Measurements from ENCODE around the gene CRYZL1.

CRYZL1 gene

GRCh38 chr21:33661146-33661545 is 19.6 kb upstream of the CRYZL1 start:
- Histone ChIP-seq H3K4me3 (no peak overlapping the region), H3K9me3 (no peaks in the 10 kb centered on the region), H3K36me3 (no peaks in the 10 kb centered on the region), H3K27ac (peak overlapping the region in 1 of 2 donors; percentile 63), H3K27me3 (no peaks in the 10 kb centered on the region), H3K4me1 (peaks cover 0 to 44% (median 14%) of the 10 kb centered on the region in 4 donors)
- intact Hi-C loops (cut with DNase I; ENCODE audit: low total_unique reads), result no loop called here
- no peak for DNase-seq
- TF ChIP-seq CTCF (IDR thresholded peaks at IDR 0.05), result no peak

- Histone ChIP-seq H3K4me1 (peaks cover 0 to 48% (median 20%) of the 10 kb centered on the region in 4 donors), H3K27ac (peak overlapping the region in 1 of 2 donors; percentile 63), H3K9me3 (no peaks in the 10 kb centered on the region), H3K4me3 (no peak overlapping the region), H3K36me3 (no peaks in the 10 kb centered on the region), H3K27me3 (no peaks in the 10 kb centered on the region)
- TF ChIP-seq CTCF (IDR thresholded peaks at IDR 0.05), result no peak
- intact Hi-C loops (cut with DNase I; ENCODE audit: low total_unique reads), result no loop called here
- DNase-seq, result no peak
Measured at GRCh38 chr21:33660406-33660805, 18.9 kb upstream of the CRYZL1 start.

GRCh38 chr21:33659568-33659949 is 18.0 kb upstream of the CRYZL1 start:
- Histone ChIP-seq H3K27ac (peak overlapping the region in 1 of 2 donors; percentile 63), H3K4me1 (peaks cover 0 to 51% (median 22%) of the 10 kb centered on the region in 4 donors), H3K9me3 (no peaks in the 10 kb centered on the region), H3K4me3 (no peak overlapping the region), H3K36me3 (no peaks in the 10 kb centered on the region), H3K27me3 (no peaks in the 10 kb centered on the region)
- TF ChIP-seq CTCF (IDR thresholded peaks at IDR 0.05), result no peak
- DNase-seq, result no peak
- intact Hi-C loops (cut with DNase I; ENCODE audit: low total_unique reads), result no loop called here

GRCh38 chr21:33658919-33659567 is 17.5 kb upstream of the CRYZL1 start:
- H3K4me1 ChIP-seq, result peaks cover 0 to 51% (median 22%) of the 10 kb centered on the region in 4 donors
- H3K27me3 ChIP-seq, result no peaks in the 10 kb centered on the region
- intact Hi-C loops (cut with DNase I; ENCODE audit: low total_unique reads), result no loop called here
- H3K27ac ChIP-seq, result no peak overlapping the region
- no peak overlapping the region for H3K4me3 ChIP-seq
- H3K9me3 ChIP-seq, result no peaks in the 10 kb centered on the region
- TF ChIP-seq CTCF (IDR thresholded peaks at IDR 0.05), result no peak
- no peak for DNase-seq
- H3K36me3 ChIP-seq, result no peaks in the 10 kb centered on the region

GRCh38 chr21:33657124-33657820 is 15.7 kb upstream of the CRYZL1 start:
- intact Hi-C loops (cut with DNase I; ENCODE audit: low total_unique reads), result no loop called here
- no peak for DNase-seq
- Histone ChIP-seq H3K36me3 (no peaks in the 10 kb centered on the region), H3K4me1 (peaks cover 0 to 51% (median 22%) of the 10 kb centered on the region in 4 donors), H3K4me3 (no peak overlapping the region), H3K27me3 (no peaks in the 10 kb centered on the region), H3K9me3 (no peaks in the 10 kb centered on the region), H3K27ac (no peak overlapping the region)
- TF ChIP-seq CTCF (IDR thresholded peaks at IDR 0.05), result no peak

All from tibial artery (tissue), 4 donors.